GM12892 (cell line): Measurements from ENCODE around the gene SOX6.

Experiments
- POLR2A ChIP-seq: IDR thresholded peaks from 2 replicates; pipeline ENCODE4 v1.6.1; 2011; ENCODE audit warnings: low read depth, low read length, control low read depth
- POLR2AphosphoS5 ChIP-seq: IDR thresholded peaks from 2 replicates; pipeline ENCODE4 v1.6.1; 2011; ENCODE audit warnings: low read depth, low read length, control low read depth

DNA sequence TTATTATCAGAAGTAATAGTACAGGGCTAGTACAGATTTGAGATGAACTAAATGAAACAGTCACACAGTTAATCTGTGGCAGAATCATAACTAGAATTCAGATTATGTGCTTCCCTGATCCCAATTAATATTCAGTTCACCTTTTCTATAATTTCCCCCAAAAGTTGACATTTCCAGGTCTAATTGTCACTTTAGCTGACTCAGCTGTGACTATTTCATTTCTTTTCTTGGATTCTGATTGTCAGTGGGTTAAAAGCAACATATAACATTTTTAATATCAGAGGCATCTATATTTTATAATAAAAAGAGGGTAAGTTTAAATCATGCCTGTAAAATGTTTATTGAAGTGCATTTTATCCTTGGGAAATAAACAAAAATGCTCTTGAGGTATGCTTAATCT lies 28.8 kb upstream of the SOX6 start:
- no peak for TF ChIP-seq POLR2A
- TF ChIP-seq POLR2AphosphoS5, result no peak
